Duodenal mucosa (tissue), 2 donors: ENCODE data around the gene LENEP.
"Not testable (repeated sequence)": the region's sequence is repeated elsewhere in the genome, so short reads cannot be mapped to it uniquely, and the experiment has no call there.

Source experiments
- H3K27ac ChIP-seq: one replicate; pipeline ENCODE4 v1.7.0; 2013; ENCODE audit warnings: low read depth, low read length
- H3K27me3 ChIP-seq, 2 donors: one replicate each; pipeline ENCODE4 v1.7.0; 2013; ENCODE audit warnings: low read length in 2 of 2, control low read depth in 1 of 2; ENCODE audit not compliant: insufficient read depth in 2 of 2, control insufficient read depth in 1 of 2
- H3K36me3 ChIP-seq, 2 donors: one replicate each; pipeline ENCODE4 v1.7.0; 2013; ENCODE audit warnings: low read length in 2 of 2, control low read depth in 1 of 2; ENCODE audit not compliant: insufficient read depth in 2 of 2, control insufficient read depth in 1 of 2
- H3K4me1 ChIP-seq, 2 donors: one replicate each; pipeline ENCODE4 v1.7.0; 2013; ENCODE audit warnings: low read length in 2 of 2, control low read depth in 1 of 2; ENCODE audit not compliant: insufficient read depth in 2 of 2, control insufficient read depth in 1 of 2
- H3K4me3 ChIP-seq, 2 donors: one replicate each; pipeline ENCODE4 v1.7.0; 2013; ENCODE audit warnings: low read length in 2 of 2, low read depth in 1 of 2
- H3K9ac ChIP-seq, 2 donors: one replicate each; pipeline ENCODE4 v1.7.0; 2013; ENCODE audit warnings: low read length in 2 of 2, low read depth in 1 of 2
- H3K9me3 ChIP-seq, 2 donors: one replicate each; pipeline ENCODE4 v1.7.0; 2013; ENCODE audit warnings: low read length in 2 of 2, control low read depth in 1 of 2; ENCODE audit not compliant: control insufficient read depth in 1 of 2

LENEP gene

DNA sequence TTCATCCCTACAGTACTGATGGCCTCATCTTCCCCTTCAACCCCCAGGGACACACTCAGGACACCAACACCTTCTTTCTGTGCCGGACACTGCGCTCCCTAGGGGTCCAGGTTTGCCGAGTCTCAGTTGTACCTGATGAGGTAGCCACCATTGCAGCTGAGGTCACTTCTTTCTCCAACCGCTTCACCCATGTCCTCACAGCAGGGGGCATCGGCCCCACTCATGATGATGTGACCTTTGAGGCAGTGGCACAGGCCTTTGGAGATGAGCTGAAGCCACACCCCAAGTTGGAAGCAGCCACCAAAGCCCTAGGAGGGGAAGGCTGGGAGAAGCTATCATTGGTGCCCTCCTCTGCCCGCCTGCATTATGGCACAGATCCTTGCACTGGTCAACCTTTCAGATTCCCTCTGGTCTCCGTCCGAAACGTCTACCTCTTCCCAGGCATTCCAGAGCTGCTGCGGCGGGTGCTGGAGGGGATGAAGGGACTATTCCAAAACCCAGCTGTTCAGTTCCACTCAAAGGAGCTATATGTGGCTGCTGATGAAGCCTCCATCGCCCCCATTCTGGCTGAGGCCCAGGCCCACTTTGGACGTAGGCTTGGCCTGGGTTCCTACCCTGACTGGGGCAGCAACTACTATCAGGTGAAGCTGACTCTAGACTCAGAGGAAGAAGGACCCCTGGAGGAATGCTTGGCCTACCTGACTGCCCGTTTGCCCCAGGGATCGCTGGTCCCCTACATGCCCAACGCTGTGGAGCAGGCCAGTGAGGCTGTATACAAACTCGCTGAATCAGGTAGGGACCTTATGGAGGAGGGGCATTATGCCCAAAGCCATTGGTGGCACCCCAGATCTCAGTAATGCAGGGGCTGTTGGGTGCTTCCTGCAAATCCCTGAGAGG is 5.1 kb upstream of the LENEP start:
- Histone ChIP-seq H3K9ac (no peak overlapping the region), H3K27me3 (no peaks in the 10 kb centered on the region), H3K27ac (no peak overlapping the region), H3K36me3 (peaks cover 13 to 37% of the 10 kb centered on the region in 2 donors), H3K4me3 (no peak overlapping the region), H3K9me3 (no peaks in the 10 kb centered on the region), H3K4me1 (peaks cover 27 to 30% of the 10 kb centered on the region in 2 donors)

DNA sequence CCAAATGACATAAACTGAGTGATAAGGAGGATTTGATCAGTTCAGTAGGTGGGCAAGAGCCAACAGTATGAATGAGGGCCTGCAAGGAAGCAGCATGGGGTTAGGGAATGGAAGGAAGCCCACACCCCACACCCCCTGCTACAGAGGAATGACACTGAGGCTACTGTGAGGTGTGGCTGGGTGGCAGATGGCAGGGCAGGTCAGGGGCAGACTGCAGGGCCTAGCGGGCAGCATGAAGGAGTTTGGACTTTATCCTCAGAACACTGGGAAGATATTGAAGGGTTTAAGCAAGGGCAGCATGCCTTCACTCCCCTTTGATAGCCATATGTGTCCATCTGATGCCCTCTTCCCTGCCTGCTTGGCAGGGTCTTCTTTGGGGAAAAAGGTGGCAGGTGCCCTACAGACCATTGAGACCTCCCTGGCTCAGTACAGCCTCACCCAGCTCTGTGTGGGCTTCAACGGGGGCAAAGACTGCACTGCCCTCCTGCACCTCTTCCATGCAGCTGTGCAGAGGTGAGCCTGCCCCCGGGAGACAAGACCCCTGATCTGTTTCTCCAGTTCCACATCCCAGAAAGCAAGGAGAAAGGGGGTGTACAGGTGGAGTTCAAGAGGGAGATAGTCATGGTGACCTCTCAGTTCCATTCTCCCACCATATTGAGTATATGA is 4.1 kb upstream of the LENEP start:
- Histone ChIP-seq H3K9me3 (no peaks in the 10 kb centered on the region), H3K36me3 (peaks cover 13 to 37% of the 10 kb centered on the region in 2 donors), H3K27ac (no peak overlapping the region), H3K4me1 (peaks cover 20 to 23% of the 10 kb centered on the region in 2 donors), H3K9ac (no peak overlapping the region), H3K4me3 (peak overlapping the region in 1 of 2 donors; percentile 38), H3K27me3 (no peaks in the 10 kb centered on the region)

DNA sequence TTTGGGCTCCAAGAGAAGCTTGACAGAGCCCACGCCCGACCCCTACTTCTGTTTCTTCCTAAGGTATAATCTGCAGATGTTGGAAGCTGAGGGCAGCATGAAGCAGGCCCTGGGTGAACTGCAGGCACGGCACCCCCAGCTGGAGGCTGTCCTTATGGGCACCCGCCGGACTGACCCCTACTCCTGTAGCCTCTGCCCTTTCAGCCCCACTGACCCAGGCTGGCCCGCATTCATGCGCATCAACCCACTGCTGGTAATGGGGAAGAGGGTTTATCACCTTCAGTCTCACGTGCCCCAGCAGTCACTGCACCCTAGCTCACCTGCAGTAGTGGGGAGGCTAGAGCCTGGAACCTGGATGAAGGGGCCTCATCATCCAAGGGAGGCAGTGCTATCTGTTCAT is 3.1 kb upstream of the LENEP start:
- Histone ChIP-seq H3K9me3 (no peaks in the 10 kb centered on the region), H3K9ac (no peak overlapping the region), H3K4me3 (no peak overlapping the region), H3K27me3 (no peaks in the 10 kb centered on the region), H3K4me1 (peaks cover 20 to 29% of the 10 kb centered on the region in 2 donors), H3K36me3 (peaks cover 13 to 37% of the 10 kb centered on the region in 2 donors), H3K27ac (no peak overlapping the region)

DNA sequence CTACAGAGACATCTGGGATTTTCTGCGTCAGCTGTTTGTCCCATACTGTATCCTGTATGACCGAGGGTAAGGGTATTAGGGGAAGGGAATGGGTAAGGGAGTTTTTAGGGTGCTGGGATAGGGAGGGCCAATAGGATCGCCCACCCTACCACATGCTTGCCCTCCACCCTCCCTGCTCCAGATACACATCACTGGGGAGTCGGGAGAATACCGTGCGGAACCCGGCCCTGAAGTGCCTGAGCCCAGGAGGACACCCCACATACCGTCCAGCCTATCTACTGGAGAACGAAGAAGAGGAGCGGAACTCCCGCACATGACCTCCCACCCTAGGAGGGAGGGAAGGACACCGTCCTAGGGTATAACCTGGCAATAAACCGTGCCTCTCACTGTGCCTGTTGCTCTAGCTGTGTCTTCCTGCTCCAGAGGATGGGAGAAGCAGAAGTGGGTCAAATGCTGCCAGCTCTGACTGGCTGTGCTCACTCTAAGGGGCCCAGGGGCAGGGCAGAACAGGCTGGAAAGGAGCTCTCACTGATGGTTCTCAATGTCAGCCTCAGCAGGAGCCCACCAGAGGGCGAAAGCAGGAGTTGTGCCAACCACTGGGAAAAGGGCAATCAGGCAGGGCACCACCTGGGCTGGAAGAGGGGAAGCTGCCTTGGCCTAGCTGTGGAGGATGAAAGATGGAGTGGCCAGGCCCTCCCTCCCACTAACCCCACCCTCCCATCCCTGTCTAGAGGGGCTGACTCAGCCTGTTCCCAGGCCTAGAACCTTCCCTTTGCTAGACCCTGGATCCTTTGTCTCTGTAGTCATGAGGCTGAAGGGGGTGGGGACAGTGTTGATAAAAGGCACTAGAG is 440 bp upstream of the LENEP start:
- no peaks in the 10 kb centered on the region for H3K27me3 ChIP-seq
- no peak overlapping the region for H3K9ac ChIP-seq
- no peak overlapping the region for H3K4me3 ChIP-seq
- no peak overlapping the region for H3K27ac ChIP-seq
- peaks cover 13 to 28% of the 10 kb centered on the region in 2 donors for H3K36me3 ChIP-seq
- H3K4me1 ChIP-seq: peaks cover 27 to 38% of the 10 kb centered on the region in 2 donors
- no peaks in the 10 kb centered on the region for H3K9me3 ChIP-seq

DNA sequence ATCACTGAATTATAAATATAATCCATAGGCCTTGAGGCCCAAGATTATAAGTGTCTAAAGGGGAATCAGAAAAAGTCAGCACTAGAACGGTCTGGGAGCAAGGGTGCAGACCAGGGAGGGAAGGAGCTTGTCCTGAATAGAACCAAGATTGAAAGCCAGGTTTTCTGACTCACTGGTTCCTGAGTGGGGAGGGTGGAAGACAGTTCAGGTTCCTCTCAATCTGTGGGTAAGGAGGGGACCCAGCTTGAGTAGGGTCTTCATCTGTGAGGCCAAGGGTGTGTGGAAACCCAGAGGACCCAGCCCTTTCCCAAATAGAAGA is 842 bp downstream of the LENEP start:
- peaks cover 20 to 34% of the 10 kb centered on the region in 2 donors for H3K4me1 ChIP-seq
- no peak overlapping the region for H3K9ac ChIP-seq
- H3K4me3 ChIP-seq: no peak overlapping the region
- peaks cover 4 to 15% of the 10 kb centered on the region in 2 donors for H3K36me3 ChIP-seq
- H3K9me3 ChIP-seq: no peaks in the 10 kb centered on the region
- H3K27ac ChIP-seq: no peak overlapping the region
- no peaks in the 10 kb centered on the region for H3K27me3 ChIP-seq

DNA sequence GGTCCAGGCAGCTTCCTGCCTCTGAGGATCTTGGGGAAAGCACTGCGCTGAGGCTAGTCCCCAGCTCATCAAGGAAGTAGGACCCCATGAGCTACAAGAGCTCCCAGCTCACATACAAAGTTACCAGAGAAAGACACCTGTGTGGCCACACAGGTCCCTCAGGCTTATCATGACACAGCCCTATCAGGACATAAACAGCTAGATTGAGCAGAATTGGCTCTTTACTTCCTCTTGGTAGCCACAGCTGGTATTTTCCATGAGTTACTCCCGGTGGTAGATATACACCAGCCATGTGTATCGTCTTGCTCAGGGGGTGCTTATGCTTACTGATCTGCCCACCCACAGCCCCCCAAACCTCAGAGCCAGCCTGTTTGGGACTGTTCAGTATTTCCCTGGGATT is 1.2 kb downstream of the LENEP start:
- no peak overlapping the region for H3K9ac ChIP-seq
- H3K9me3 ChIP-seq: no peaks in the 10 kb centered on the region
- H3K36me3 ChIP-seq: peaks cover 4 to 12% of the 10 kb centered on the region in 2 donors
- H3K27ac ChIP-seq: no peak overlapping the region
- peaks cover 18 to 31% of the 10 kb centered on the region in 2 donors for H3K4me1 ChIP-seq
- H3K4me3 ChIP-seq: no peak overlapping the region
- H3K27me3 ChIP-seq: no peaks in the 10 kb centered on the region

DNA sequence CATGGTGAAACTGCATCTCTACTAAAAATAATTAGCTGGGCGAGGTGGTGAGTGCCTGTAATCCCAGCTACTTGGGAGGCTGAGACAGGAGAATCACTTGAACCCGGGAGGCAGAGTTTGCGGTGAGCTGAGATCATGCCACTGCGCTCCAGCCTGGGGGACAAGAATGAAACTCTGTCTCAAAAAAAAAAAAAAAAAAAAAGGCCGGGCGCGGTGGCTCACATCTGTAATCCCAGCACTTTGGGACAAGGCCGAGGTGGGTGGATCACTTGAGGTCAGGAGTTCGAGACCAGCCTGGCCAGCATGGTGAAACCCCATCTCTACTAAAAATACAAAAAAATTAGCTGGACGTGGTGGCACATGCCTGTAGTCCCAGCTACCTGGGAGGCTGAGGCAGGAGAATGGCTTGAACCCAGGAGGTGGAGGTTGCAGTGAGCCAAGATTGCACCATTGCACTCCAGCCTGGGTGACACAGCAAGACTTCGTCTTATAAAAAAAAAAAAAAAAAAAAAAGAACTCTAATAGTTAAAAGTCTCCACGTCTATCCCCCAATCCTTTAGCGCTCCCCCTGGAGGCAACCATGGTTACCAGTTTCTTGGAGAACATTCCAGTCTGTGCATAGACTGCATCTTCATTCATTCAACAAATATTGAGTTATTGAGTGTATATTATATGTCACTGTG is 2.1 kb downstream of the LENEP start:
- H3K9ac ChIP-seq, H3K27ac ChIP-seq, H3K27me3 ChIP-seq, H3K36me3 ChIP-seq, H3K9me3 ChIP-seq, H3K4me3 ChIP-seq: not testable (repeated sequence)
- peaks cover 22 to 34% of the 10 kb centered on the region in 2 donors for H3K4me1 ChIP-seq

DNA sequence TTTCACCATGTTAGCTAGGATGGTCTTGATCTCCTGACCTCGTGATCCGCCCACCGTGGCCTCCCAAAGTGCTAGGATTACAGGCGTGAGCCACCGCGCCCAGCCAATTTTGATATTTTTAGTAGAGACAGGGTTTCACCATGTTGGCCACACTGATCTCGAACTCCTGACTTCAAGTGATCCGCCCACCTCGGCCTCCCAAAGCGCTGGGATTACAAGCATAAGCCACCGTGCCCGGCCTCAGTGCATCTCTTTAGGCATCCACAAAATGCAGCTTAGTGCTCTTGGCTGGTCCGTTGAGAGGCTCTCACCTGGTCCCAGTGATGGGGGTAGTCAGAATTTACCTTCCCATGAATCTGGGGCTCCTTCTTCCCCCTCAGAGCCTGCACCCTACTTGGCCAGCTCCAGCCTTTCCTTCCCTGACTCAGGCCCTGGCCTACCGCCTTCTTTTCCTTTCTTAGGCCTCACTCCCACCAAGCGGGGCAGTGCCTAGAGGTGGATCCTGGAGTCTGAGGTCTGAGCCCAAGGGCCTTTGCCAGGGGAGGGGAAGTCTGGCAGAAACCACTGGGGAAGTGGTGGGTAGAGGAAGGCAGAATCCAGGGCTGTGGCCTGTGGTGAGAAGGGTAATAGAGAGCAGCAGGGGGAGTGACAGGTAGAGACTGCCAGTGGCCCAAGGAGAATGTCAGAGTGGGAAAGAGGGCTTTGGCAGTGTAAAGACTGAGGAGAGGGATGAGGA is 3.7 kb downstream of the LENEP start:
- H3K9me3 ChIP-seq: no peaks in the 10 kb centered on the region
- peaks cover 22 to 34% of the 10 kb centered on the region in 2 donors for H3K4me1 ChIP-seq
- H3K9ac ChIP-seq: no peak overlapping the region
- H3K27ac ChIP-seq: no peak overlapping the region
- no peaks in the 10 kb centered on the region for H3K27me3 ChIP-seq
- no peak overlapping the region for H3K4me3 ChIP-seq
- peaks cover 0 to 4% of the 10 kb centered on the region in 2 donors for H3K36me3 ChIP-seq

DNA sequence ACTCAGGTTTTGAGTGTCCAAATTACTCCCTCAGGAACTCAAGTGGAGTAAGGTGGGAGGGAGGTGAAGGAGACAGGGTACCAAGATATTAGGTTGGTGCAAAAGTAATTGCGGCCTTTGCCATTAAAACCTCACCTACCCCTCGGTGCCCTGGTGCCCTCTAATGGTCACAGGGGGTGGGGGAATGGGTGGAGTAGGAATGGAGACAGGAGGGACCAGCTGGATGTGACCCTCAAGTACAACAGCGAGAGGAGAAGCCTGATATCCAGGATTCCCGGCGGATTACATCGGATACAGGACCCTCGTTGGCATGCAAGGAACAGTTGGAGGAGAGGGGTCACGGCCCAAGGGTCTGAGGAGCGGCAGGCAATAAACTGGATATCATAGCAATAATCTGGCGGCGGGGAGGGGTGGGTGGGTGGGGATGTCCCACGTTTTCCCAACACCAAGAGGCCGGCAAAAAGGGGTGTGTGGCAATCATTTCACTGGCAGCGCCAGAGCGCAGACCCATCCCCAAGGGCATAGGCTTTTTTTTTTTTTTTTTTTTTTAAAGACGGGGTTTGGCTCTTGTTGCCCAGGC is 4.9 kb downstream of the LENEP start:
- Histone ChIP-seq H3K9ac (no peak overlapping the region), H3K9me3 (no peaks in the 10 kb centered on the region), H3K4me3 (no peak overlapping the region), H3K4me1 (peaks cover 22 to 34% of the 10 kb centered on the region in 2 donors), H3K36me3 (no peaks in the 10 kb centered on the region), H3K27ac (no peak overlapping the region), H3K27me3 (no peaks in the 10 kb centered on the region)
